Activated CD8-positive, alpha-beta memory T cell treated with anti-CD3 and anti-CD28 coated beads for 1 hour (primary cell): Measurements from ENCODE around the gene ACADVL.

Experiments
- DNase-seq, 2 donors: peaks; one replicate each; pipeline ENCODE4 v3.0.0-alpha.2; 2020; ENCODE audit warnings: low read depth in 1 of 2; ENCODE audit errors: extremely low read depth in 1 of 2

The ACADVL gene

GRCh38 chr17:7250695-7251627 is 31.2 kb downstream of the ACADVL start:
- no peak for DNase-seq

GRCh38 chr17:7251661-7252175 is 32.0 kb downstream of the ACADVL start, which contains the start of gene CTDNEP1:
CTDNEP1 (minus strand) TSS chr17:7251734; CDS start chr17:7251296, 438 bp downstream.
- DNase-seq: peak; percentile 65 to 98

GRCh38 chr17:7252176-7253043 is 32.7 kb downstream of the ACADVL start, which contains the start of gene ELP5:
ELP5 (plus strand) TSS chr17:7252215; CDS start chr17:7252551, 336 bp downstream.
- DNase-seq: peak in 1 of 2 donors; percentile 99

GRCh38 chr17:7253082-7253481 is 33.3 kb downstream of the ACADVL start:
- DNase-seq: no peak

GRCh38 chr17:7254511-7254910 is 34.8 kb downstream of the ACADVL start:
- no peak for DNase-seq

- DNase-seq: no peak
Measured at GRCh38 chr17:7256766-7257456, 37.2 kb downstream of the ACADVL start.

GRCh38 chr17:7258731-7259554 is 39.2 kb downstream of the ACADVL start:
- no peak for DNase-seq

GRCh38 chr17:7259555-7259889 is 39.8 kb downstream of the ACADVL start:
- DNase-seq: no peak

GRCh38 chr17:7260151-7260550 is 40.4 kb downstream of the ACADVL start:
- no peak for DNase-seq

GRCh38 chr17:7260651-7261378 is 41.1 kb downstream of the ACADVL start:
- no peak for DNase-seq

- no peak for DNase-seq
Measured at GRCh38 chr17:7261379-7262191, 41.8 kb downstream of the ACADVL start.

- DNase-seq: no peak
Measured at GRCh38 chr17:7262192-7262934, 42.6 kb downstream of the ACADVL start, which contains the start of gene CLDN7. CLDN7 (minus strand) TSS chr17:7262478; CDS start chr17:7262043, 435 bp downstream.

GRCh38 chr17:7262935-7263800 is 43.4 kb downstream of the ACADVL start:
- DNase-seq: no peak

GRCh38 chr17:7263801-7264078 is 44.0 kb downstream of the ACADVL start:
- no peak for DNase-seq

- DNase-seq: no peak
Measured at GRCh38 chr17:7266784-7267183, 47.0 kb downstream of the ACADVL start.
